GM19240 (cell line): ENCODE data around the gene RHOJ.
"Not testable (repeated sequence)": the region's sequence is repeated elsewhere in the genome, so short reads cannot be mapped to it uniquely, and the experiment has no call there.

ENCODE experiments used
- DNase-seq: peaks from one replicate; pipeline ENCODE4 v3.0.0; 2011; ENCODE audit warnings: low spot score; ENCODE audit not compliant: insufficient read length

RHOJ gene

DNA sequence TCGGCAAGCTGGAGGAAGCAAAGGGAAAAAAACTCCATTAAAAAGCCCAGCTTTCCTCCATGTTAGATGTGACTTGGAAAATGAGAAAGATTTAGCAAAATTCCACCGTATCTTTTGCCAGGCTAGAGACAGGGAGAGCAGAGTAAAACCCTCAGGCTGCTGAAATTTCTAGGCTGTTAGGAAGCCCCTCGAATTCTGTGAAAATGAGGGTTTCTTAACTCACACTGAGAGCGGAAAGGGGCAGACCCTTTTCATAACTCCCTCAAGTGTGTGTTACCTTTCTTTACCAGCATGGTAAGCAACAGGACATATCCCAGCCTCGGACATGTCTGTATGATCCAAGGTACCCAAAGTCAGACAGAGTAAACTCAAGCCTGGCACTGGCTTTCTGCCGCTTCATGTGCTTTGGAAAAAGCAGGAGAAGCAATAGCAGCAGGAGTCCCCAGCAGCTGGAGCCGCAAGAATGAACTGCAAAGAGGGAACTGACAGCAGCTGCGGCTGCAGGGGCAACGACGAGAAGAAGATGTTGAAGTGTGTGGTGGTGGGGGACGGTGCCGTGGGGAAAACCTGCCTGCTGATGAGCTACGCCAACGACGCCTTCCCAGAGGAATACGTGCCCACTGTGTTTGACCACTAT is at the start of gene RHOJ:
Gene RHOJ, plus strand, starts transcription at position 37 of the 637 bp plus-strand sequence. Its CDS starts 427 bp downstream, at position 464.
- DNase-seq = no peak

DNA sequence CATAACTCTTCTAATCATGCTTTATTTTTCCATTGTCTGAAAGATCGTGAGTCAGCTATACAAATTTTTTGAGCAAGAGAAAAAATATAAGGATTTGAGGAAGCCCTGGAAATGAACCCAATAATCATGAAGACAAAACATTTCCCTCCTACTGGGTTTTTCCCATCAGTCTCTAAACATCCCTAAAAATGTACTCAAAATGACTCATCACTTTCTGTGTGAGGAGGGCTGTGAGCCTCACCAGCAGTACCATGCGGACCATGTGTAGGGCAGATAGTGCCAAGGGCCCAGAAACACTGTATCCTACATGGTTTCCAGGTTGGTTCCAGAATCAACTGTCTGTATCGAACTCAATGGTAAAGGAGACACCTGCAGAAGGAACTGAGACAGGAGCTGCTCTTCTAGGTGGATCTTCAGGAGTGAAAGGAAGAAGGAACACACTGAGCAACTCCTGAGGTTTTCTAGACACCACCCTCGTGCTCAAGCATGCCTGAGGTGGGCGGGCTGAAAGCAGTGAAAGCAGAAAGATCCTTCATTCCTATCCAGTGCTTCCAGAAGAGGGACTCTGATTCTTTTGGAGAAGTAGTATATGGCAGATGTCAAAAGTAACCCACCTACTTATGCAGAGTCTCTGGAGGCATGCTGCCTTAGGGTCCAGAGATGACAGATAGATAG is 48.6 kb upstream of the RHOJ start:
- no peak for DNase-seq

DNA sequence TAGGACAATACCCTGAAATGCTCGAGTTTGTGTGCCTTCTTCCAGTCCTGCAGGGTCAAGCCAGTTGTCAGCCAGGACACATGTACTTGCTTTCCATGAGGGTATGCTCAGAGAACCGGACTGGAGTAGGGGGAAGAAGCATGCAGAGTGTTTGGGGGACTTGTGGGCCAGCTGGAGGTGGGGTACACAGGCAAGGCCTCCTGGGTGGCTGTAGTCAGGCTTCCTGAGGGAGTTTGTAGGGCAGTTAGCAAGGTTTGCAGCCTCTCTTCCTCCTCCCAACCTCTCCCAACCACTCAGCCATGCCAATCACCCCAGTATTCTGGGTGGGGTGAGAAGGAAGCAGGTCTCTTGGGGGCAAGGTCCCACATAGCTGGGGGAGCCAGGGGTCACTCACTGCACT is 47.0 kb upstream of the RHOJ start:
- no peak for DNase-seq

DNA sequence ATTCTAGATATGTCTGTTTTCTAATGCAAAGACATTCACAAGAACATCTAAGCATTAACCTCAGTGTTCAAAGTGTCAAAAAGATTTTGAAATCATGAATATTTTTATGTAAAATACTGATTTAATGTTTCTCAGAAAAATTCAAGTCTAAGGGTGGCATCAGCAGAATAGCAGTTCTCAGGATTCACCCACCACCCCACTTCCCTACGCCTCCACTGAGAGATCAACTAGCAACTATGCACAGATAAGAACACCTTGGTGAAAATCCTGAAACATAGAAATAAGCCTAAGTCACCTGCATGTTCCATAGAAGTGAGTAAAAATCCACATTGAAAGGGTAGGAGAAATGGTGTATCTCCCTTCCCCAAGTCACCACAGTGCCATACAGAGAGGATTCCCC is 40.9 kb upstream of the RHOJ start:
- DNase-seq = no peak

DNA sequence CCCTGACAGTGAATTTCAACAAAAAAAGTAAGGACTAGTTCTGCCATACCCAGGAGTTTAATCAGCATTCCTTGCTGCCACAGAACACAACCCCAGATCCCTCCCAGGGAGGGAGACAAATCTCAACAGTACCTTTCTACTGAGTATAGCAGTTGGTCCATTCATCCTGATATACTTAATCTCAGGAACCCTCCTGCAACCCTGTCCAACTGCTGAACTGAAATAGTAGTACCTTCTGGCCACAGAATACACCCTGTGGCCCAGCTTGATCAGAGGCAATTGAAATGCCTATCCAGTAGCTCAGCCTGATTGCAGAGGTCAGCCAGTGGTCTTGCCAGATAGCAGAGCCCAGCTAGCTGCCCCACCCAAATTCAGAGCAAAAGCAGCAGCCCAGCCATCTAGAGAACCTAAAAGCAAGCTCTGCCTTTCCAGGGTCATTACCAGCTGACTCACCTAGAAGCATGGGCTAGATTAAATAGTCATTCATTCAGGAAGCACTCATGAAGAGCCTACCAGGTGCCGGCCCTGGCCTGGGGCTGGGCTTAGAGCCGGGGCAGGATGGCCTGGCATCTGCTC is 40.0 kb upstream of the RHOJ start:
- DNase-seq = no peak

DNA sequence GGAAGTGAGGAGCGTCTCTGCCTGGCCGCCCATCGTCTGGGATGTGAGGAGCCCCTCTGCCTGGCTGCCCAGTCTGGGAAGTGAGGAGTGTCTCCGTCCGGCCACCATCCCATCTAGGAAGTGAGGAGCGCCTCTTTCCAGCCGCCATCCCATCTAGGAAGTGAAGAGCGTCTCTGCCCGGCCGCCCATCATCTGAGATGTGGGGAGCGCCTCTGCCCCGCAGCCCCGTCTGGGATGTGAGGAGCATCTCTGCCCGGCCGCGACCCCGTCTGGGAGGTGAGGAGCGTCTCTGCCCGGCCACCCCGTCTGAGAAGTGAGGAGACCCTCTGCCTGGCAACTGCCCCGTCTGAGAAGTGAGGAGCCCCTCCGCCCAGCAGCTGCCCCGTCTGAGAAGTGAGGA is 39.0 kb upstream of the RHOJ start:
- not testable (repeated sequence) for DNase-seq

DNA sequence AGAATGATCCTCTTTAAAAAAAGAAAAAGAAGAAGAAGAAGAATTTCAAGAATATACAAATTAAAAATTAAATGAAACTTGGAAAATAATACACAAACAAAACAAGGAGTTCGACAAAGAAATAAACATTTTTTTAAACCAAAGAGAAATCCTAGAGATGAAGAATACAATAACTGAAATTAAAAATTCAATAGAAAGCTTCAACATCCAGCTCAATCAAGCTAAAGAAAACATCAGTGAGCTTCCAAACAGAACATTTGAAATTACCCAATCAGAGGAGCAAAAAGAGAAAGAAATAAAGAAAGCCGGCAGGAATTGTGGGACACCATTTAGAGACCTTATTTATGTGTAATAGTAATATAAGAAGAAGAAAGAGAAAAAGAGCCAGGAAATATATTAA is 37.2 kb upstream of the RHOJ start:
- DNase-seq = no peak

DNA sequence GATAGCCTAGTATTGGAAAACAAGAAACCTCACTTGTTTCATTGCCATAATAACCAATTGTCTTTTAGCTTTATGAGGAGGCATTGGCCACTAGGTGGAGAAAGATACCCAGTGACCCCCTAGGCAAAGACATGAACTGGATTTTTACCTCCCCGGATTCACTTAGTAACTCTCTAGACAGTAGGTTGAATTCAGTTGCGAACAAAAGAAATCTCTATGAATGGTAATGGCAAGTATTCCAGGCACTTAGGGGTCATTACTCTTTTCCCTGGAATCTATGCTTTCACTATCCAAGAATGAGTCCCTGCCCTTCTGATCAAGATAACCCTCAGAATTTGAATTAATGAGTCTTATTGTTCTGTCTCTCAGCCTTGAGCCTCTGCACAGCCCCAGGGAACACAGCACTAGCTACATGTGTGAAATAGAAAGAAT is 29.5 kb upstream of the RHOJ start:
- no peak for DNase-seq

DNA sequence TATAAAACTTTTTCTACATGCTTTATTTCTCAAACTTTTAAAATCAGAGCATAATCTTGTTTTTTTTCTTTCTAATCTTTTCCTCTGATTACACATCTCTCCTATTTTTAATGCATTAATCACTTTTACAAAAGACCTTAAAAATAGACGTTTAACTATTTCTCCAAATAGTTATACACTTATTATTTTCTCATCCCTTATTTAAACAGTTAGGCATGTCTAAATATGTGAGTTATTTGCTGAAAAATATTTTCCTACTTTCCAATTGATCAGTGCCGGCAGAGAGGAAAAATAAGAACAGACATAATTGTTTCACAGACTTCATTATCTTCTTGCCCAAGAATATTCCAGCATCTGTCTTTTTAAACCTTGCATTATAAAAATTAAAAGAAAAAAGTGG is 28.7 kb upstream of the RHOJ start:
- no peak for DNase-seq

DNA sequence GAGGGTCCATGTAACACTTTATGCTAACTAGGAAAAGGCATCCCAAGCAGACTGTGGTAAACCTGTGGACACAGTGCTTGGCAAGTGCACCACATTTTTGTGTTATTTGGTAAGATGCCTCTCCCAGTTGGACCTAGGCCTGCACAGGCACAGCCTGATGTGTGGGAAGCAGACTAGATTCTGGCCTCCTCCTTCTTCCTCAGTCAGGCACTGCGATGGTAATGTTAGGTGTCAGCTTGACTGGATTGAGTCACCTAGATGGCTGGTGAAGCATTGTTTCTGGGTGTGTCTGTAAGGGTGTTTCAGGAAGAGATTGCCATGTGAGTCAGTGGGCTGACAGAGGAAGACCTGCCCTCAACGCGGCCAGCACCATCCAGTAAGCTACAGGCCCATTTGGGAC is 25.3 kb upstream of the RHOJ start:
- DNase-seq = no peak

DNA sequence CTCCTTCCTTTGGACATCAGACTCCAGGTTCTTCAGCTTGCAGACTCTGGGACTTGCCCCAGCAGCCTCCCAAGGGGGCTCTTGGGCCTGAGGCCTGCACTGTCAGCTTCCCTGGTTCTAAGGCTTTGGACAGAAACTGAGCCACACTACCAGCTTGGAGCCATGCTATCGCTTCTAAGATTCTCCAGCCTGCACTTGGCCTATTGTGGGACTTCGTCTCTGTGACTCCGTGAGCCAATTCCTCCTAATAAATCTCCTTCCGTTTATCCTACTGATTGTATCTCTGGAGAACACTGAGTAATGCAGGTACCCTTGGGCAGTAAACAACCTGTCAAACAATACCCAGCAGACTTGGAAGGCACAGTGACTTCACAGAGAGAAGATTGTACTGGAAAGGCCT is 24.9 kb upstream of the RHOJ start:
- DNase-seq = no peak

DNA sequence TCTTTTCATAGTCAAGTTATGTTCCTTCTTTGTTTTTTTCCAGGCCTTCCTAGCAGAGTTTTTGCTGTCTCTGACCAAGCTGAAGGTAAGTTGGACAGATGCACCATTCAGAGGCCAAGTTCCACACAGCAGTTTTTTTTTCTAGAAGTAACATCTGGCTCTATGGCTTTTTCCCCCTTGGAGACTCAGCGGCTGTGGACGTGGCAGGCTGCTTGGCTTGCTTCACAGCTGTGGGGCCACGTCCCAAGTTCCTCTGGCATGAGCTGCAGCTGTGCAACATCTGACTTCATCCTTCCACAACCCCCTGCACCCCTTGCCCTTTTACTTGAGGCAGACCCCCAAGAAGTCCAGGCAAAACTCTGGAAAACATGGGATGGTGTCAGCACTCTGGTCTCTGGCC is 24.2 kb upstream of the RHOJ start:
- DNase-seq = no peak

DNA sequence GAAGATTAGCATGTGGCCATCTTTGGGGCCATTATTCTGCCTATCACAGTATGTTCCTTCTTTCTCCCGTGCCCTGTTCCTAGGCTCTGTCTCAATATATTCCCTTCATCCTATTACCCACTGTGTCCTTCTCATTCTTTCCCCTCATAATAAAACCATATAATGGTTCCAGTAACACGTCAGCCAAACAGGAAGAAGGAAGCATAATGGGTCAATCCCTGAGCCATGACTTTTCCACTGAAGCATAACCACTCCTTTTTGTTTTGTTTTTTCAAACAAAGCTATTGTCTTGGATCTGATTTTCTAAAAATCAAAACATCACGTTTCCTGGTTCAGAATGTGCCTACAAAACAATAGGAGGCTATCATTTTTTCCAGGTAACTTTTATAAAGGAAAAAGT is 21.3 kb upstream of the RHOJ start:
- DNase-seq = no peak

DNA sequence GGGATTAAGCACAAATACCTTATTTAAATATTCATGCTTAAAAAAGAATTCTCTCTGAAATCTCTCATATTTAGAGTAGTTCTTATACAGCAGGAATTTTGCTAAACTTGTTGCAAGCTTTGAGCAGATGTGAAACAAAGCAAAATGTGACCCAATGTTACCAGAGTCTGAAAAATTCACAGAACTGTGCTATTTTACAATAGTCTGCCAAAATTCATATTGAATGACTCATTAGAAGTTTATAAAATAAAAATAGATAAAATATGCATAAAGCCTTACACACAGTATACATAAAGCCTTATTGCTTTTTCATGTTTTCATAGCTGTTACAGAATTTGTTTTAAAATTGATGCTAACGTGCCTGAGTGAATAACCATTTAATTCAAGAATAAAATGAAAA is 17.8 kb upstream of the RHOJ start:
- no peak for DNase-seq

DNA sequence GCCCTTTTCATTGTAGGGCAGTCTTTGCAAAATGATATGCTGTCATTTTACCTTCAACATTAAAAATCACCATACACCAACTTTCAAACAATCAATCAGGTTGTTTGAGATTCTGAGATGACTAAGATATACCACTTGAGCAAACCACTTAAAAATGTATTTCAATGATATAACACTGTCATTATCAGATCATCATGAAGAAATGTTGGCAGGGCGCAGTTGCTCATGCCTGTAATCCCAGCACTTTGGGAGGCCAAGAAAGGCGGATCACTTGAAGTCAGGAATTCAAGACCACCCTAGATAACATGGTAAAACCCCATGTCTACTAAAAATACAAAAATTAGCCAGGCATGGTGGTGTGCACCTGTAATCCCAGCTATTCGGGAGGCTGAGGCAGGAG is 13.0 kb upstream of the RHOJ start:
- DNase-seq = no peak

DNA sequence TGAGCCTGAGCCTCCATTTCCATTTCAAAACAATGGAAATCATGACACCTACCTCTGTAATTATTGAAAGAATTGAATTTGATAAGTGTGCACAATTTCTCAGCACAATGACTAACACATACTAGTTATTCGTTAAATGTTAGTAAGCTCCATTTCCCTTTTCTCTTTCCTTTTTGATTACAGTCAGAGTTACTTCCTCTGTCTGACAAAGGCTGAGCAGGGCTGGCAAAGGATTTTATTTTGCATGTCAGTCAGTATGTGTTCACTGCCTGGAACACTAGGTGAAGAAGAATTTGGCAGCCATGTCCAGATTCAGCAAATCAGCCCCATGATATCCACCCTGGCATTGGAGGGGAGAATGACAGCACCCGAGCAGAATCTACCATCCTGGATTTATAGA is 12.2 kb upstream of the RHOJ start:
- DNase-seq = no peak

DNA sequence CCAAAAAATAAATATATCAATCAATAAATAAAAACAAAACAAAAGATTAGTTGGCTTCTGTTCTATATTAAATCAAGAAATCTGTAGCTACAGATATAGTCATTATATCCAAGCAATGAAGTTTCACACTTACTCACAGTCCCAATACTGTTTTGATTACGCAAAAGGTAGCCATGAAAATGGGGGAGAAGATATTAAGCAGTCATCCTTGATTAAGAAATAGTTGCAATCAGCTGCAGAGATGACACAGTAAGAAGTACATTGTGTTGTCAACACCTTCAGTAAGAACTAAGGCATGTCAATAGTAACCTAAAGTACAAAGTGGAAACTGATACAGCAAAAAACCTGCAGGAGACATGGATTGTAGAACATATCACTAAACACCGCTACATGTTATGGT is 11.0 kb upstream of the RHOJ start:
- no peak for DNase-seq

DNA sequence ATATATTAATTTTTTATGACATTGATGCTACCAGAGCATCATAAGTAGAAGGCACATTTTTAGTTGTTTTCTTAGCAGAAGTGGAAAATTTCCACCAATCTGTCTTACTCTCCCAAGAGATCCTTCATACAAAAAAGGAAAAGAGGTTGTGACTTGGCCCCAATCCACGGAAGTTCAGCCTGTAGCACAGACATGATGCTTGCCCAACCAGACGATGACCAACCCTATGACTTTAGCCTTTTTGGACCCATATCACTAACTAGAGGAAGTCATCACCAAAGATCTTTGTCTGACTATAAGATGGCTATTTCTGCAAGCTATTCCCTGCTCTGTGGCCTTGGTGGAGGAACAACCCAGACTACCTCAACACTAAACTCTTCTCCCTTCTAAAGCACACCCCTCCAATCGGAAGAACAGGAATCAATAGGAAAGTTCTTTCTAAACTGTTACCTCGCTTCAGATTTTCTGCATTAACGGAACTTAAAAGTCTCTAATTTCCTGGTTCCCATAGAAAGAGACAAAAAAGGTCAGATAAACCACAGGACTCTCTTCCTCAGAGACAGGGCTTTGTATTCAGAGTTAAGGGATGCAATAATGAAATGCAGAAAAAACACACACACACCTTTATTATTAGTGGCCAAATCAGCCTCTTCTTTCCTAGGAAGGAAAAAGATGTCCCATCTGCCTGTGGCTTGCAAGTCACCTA is 4.1 kb upstream of the RHOJ start:
- DNase-seq = no peak

DNA sequence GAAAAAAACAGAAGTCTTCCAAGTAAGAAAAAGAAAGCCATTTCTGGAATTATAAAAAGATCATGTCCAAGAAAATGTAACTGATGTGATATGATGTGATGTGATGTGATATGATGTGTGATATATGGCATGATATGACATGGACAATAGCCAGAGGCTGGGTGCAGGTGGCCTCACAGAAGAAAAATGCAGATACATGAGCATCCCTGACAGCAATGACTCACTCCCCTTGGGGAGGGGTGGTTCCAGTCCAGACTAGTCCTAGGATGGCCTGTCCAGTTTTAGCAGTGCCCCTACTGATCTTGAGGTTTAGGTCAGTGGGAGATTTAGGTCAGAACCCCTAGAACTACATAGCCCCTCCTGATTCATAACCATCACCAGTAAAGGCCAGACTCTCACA is 3.5 kb upstream of the RHOJ start:
- no peak for DNase-seq

DNA sequence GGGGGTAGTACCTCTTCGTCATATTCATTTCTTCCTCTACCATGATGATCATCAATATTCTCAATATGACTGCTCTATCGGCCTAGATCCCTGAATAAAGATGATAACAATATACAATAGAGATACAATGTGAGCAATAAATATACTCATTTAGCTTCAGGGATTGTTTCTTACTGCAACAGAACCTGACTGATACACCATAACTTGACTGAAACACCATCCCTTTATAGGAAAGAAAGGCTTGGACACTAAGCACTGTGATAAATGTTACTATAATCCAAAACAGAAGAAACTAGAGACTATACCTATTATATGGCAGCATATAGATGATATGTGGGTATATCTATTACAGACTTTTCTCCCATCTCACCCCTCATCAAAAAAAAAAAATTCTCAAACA is 1.2 kb upstream of the RHOJ start:
- DNase-seq = no peak

DNA sequence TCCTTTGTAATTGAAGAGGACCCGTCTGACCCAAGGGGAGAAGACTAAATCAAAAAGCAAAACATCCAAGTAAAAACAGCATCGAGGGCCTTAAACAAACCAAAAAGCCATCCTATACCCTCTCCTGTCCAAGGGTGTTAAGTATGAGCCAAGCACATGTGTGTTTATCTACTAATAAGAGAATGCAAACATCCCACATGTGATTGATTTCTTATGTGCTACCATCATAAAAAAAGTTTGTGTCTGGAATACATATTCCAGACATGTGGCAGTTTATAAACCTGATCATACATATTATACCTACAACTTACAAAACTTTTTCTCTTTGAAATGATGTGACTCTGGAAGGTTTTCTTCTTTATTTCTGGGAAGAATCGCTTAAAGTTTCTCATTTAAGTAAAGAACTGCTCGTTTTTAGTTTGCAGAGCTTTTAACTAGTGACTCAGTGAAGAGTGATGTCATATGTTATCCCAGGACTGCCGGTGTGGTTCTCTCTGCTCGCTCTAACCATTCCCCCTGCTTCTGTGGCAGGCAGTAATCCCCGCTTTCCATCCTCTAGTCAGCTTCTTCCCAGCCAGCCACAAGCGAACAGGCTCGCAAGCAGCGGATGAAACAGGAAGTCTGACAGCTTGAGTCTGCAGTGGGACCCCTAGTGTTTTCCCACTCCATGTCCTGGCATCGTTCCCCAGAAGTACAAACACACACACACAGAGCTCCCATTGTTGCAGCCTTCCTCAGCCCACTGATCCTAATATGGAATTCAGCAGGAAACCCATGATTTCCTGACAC is 431 bp upstream of the RHOJ start:
- DNase-seq = no peak
